CD4-positive, alpha-beta T cell treated with Interleukin-2 at 100 ng/mL for 4 hours (primary cell): Measurements from ENCODE around the gene PFDN5.
"Not testable (repeated sequence)": the region's sequence is repeated elsewhere in the genome, so short reads cannot be mapped to it uniquely, and the experiment has no call there.

Source experiments
- DNase-seq: peaks from one replicate; pipeline ENCODE4 v3.0.0-alpha.2; 2020; ENCODE audit warnings: low spot score

The PFDN5 gene

GRCh38 chr12:53328043-53328435 lies 32.7 kb downstream of the PFDN5 start:
- DNase-seq, result no peak

GRCh38 chr12:53330671-53331070 lies 35.3 kb downstream of the PFDN5 start:
- DNase-seq, result no peak

GRCh38 chr12:53332339-53332738 lies 37.0 kb downstream of the PFDN5 start:
- not testable (repeated sequence) for DNase-seq

- no peak for DNase-seq
Measured at GRCh38 chr12:53332744-53333143, 37.4 kb downstream of the PFDN5 start.

- no peak for DNase-seq
Measured at GRCh38 chr12:53333289-53333688, 37.9 kb downstream of the PFDN5 start.

GRCh38 chr12:53333845-53334244 lies 38.5 kb downstream of the PFDN5 start:
- no peak for DNase-seq

GRCh38 chr12:53334822-53335221 lies 39.5 kb downstream of the PFDN5 start:
- DNase-seq, result no peak

GRCh38 chr12:53336181-53336681 lies 40.9 kb downstream of the PFDN5 start, which contains the start of gene SP7:
Gene SP7 (minus strand): TSS chr12:53336354. CDS start chr12:53335646, 708 bp downstream.
- no peak for DNase-seq

- DNase-seq, result no peak
Measured at GRCh38 chr12:53338017-53338416, 42.7 kb downstream of the PFDN5 start.

GRCh38 chr12:53338916-53339315 lies 43.6 kb downstream of the PFDN5 start:
- no peak for DNase-seq

GRCh38 chr12:53340398-53340797 lies 45.1 kb downstream of the PFDN5 start:
- no peak for DNase-seq

GRCh38 chr12:53343449-53343848 lies 48.1 kb downstream of the PFDN5 start:
- DNase-seq, result no peak

- no peak for DNase-seq
Measured at GRCh38 chr12:53343969-53344368, 48.6 kb downstream of the PFDN5 start.

GRCh38 chr12:53344487-53344823 lies 49.1 kb downstream of the PFDN5 start:
- DNase-seq, result no peak

GRCh38 chr12:53344824-53345485 lies 49.6 kb downstream of the PFDN5 start:
- peak; percentile 72 for DNase-seq

GRCh38 chr12:53345486-53346188 lies 50.3 kb downstream of the PFDN5 start:
- no peak for DNase-seq

GRCh38 chr12:53346491-53346890 lies 51.1 kb downstream of the PFDN5 start:
- DNase-seq, result no peak

- no peak for DNase-seq
Measured at GRCh38 chr12:53347905-53348304, 52.6 kb downstream of the PFDN5 start.
